Left forelimb (tissue), 1 donor: Measurements from ENCODE around the gene CBY1.
"Not testable (repeated sequence)": the region's sequence is repeated elsewhere in the genome, so short reads cannot be mapped to it uniquely, and the experiment has no call there.

Experiments used
- DNase-seq: peaks from one replicate; pipeline ENCODE4 v3.0.0-alpha.2; 2018; ENCODE audit warnings: low spot score

Gene CBY1

GRCh38 chr22:38656256-38657044, at the start of gene CBY1, which contains the start of gene FAM227A:
Gene CBY1 (plus strand): TSS chr22:38656638. CDS start chr22:38668055, 11,417 bp downstream.
Gene FAM227A (minus strand): TSS chr22:38656392. CDS start chr22:38650168, 6,224 bp downstream.
- peak; percentile 94 for DNase-seq

GRCh38 chr22:38607680-38608079, 48.8 kb upstream of the CBY1 start:
- DNase-seq, result no peak

GRCh38 chr22:38608992-38609750, 47.3 kb upstream of the CBY1 start:
- no peak for DNase-seq

DNA sequence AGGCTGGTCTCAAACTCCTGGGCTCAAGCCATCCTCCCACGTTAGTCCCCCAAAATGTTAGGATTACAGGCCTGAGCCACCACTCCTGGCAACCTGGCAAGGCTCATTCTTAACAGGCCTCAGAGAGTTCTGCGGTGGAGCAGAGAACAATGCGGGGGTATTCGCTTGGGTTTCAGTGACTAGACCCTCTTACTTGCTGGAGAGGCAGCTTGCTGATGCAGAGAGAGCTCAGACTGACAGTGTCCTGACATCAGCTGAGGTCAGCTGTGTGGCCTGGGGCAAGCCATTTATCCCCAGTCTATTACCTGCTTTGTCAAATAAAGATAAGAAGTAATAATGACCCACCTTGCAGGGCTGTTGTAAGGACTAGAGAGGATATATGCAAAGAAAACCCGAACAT, 46.2 kb upstream of the CBY1 start:
- no peak for DNase-seq

DNA sequence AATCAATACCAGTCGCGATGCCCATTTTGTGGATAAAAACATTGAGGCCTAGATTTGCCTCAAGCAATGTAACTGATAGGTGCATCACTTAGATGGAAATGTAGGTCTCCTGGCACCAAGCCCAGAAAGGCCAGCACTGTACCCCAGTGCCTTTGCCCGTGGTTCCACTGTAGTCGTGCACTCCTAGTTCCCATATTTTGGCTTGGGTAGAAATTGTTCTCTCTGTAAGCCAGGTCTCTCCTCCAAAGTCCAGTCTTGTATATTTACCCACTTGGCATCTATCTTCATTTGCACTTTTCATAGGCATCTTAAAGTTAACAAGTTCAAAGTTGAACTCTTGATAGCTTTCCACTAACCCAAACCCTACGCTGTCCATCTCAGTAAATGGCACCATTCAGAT, 44.9 kb upstream of the CBY1 start:
- no peak for DNase-seq

DNA sequence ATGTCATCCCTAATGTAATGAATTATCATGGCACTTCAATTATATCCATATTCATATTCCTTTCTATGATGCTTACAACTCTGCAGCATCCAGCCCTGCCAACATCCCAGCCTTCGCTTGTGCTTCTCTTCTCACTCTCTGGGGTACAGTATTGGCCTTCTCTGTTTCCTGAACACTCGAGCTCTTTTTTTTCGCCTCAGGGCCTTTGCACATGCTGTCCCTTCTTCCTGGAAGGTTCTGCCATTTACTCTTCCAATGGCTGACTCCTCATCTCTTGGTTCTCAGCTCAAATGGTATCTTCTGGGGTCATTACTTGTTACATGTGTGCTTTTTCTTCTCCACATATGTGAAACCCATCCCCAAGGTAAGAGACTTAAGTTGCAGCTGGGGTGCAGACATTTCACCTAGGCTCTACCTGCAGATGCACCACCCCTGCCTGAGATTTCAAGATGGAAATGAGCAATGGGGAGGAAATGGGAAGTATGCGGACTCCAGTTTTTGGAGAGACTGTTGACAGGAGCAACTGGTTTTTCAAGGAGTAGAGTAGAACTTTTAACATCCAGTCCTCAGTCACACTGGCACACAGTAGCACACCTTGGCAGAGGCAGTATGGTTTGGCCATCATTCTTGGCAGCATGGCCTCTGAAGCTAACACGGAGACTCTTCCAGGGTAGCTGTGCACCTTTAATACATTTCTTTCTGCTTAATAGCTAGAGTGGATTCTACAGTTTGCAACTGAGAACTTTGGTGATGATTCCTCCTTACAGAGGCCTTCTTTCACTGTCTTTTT, 44.0 kb upstream of the CBY1 start:
- no peak for DNase-seq

GRCh38 chr22:38613588-38613987, 42.9 kb upstream of the CBY1 start:
- no peak for DNase-seq

DNA sequence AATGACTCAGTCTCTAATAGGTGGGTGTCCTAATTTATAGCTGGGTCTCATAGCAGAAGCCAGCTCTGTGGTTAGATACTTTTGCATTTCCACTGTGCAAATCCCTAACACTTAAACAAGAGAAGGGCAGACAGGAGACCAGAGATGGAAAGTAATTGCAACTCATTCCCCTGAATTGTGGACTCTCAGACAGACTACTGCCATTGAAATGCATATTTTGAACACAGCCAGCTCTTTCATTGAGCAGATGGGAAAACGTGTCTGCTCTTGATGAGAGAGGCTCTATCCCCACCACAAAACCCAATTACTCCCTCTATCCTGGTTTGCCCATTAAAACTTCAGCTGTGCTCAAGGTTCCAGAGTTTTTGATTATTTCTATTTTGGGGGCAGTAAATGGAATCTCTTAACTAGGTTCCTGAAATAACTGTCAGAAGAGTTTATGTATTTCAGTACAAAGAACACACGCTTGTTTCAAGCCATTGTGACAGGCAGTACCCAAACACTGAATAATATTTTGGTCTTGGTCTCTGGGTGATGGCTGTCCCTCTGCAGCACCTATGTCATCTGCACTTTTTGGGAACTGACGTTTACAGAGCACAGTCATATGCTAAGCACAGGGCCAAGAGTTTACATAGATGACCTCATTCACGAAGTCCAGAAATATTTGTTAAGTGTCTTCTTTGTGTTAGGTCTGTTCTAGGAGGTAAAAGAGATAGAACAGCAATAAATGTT, 41.9 kb upstream of the CBY1 start:
- DNase-seq, result no peak

DNA sequence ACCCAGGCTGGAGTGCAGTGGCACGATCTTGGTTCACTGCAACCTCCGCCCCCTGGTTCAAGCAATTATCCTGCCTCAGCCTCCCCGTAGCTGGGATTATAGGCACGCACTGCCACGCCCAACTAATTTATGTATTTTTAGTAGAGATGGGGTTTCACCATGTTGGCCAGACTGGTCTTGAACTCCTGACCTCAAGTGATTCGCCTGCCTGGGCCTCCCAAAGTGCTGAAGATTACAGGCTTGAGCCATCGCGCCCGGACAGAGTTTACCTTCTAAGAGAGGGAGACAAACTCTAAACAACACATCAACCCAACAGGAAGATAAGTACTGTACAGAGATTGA, 41.4 kb upstream of the CBY1 start:
- not testable (repeated sequence) for DNase-seq

DNA sequence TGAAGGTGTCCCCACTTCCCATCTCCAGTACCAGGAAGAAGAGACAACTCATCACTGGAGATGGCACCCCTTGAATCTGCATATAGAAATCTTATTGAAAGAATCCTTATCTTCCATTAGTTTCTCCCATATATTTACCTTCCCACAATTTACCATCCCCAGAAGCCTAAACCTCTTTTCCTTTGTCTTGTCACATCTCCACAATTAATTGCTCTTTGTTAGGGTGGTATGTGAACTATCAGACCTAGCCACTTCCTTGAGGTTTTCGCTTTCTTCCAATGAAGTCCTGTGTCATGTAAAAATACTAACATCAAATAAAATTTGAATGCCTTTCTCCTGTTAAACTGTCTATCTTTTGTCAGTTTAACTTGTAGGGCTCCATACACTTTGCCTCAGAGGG, 38.2 kb upstream of the CBY1 start:
- DNase-seq, result no peak

DNA sequence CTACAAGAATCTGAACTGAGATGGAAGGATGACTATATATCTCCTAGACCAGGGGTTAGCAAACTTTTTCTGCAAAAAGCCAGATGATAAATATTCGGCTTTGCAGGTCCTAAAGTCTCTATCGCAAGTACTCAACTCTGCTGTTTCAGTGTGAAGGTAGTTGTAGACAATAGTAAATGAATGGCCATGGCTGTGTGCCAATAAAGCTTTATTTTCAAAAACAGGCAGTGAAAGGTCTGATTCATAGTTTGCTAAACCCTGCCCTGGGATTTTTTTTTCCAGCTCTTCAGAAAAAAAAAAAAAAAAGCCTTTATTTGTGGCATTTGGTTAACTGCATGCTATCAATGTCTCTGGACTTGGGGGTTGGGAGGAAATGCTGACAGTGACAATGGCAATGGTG, 37.8 kb upstream of the CBY1 start:
- DNase-seq, result no peak

DNA sequence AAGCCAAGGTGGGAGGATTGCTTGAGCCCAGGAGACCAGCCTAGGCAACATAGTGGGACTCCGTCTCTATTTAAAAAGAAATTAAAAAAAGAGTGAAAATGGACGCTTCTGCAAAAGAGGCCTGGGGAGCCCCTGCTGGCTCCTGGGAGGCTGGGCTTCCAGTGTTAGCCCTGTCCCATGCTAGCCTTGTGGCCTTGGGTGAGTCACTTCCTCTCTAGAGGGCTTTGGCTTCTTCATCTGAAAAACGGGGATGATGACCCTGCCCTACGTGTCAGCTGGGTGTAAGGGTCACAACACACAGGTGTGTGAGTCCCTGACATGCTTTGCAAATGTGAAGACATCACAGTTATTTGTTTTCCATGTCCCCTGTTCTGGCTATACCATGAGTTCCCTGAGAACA, 33.1 kb upstream of the CBY1 start:
- DNase-seq, result no peak

DNA sequence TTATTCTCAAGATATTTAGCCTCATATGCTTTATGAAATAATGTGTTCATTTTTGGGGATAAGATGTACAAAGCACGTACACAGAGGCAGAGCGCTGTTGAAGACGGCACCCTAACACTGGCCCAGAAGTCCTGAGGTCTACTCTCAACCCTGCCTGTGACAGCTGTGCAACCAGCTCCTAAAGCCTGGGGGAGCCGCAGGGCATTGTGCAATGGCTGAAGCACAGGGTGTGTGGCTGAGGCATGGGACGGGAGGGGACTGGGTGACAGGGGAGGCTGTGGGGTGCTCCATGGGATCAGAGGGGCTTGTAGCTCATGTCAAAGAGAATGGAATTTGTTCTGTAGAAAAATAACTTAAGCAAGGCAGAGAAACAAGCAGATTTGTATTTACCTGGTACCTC, 28.0 kb upstream of the CBY1 start:
- DNase-seq, result no peak

- DNase-seq, result no peak
These were observed 27.3 kb upstream of the CBY1 start for GRCh38 chr22:38629108-38629507.

DNA sequence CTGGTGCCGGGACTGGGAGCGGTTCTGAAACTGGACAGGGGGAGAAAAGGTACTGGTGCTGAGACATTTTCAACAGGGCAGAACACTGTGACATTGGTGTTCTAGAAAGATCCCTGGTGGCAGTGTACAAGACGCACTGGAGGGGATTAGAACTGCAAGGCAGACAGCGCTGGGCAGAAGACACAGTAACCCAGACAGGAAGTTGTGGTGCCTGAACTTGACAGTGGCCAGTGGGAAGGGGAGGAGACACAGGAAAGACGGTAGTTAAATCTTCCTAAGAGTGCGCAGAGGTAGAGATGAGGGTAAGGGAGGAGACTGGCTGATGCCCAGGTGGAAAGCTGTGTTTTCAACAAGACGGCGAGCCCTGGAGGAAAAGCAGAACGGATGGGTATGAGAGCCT, 24.7 kb upstream of the CBY1 start:
- DNase-seq, result no peak

DNA sequence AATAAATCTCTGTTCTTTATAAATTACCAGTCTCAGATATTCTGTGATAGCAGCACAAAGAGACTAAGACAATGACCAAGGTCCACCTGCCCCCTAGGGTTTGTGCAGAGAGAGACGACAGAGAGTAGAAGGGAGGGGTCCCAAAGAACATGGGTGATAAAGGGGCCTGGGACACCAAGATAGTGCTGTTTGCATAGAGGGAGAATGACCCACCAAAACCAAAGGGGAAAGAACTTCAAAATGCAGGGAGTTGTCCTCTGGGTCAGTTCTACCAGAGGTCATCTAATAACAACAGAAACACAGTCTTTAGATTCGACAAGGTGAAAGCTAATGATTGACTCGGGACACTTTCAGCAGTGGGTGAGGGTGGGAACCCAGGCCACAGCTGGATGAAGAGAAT, 23.9 kb upstream of the CBY1 start:
- no peak for DNase-seq

- DNase-seq, result no peak
These were observed 18.2 kb upstream of the CBY1 start for GRCh38 chr22:38638216-38638615.

DNA sequence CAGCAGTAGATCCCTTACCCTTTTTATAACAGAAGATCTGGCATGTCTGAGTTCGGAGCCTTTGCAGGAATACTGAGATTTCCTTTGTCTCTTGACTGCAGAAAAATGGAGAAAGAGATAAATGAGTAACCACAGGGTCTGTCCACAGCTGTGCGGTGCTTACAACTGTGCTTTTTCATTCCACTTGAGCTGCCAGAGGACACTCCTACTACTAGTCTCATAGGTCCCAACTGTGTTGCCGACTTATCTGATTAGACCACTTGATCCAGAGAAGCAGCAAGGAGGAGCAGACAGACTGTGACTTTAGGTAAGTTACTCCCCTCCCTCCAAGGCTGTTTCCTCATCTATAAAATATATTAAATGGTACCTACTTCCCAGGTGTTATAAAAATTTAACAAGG, 17.7 kb upstream of the CBY1 start:
- no peak for DNase-seq

DNA sequence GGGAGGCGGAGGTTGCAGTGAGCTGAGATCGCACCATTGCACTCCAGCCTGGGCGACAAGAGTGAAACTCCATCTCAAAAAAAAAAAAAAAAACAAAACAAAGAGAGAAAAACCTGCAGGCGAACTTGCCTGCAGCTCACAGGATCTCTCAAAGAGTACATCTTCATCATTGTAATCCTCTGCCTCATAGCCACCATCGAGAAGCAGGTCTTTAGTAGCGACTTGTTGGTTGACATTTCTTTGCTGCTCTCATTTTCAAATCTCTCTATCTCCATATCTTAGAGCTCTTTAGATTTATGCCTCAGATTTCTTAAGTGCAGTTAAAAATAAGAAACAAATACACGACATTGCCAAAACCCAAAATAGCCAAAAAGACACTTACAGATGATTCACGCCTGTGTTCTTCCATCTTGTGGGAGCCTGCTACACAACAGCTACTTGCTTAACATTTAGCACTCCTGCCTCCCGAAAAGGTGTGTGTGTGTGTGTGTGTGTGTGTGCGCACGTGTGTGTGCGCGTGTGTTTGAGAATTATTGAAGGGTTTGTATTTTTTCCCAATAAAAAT, 14.9 kb upstream of the CBY1 start:
- no peak for DNase-seq

DNA sequence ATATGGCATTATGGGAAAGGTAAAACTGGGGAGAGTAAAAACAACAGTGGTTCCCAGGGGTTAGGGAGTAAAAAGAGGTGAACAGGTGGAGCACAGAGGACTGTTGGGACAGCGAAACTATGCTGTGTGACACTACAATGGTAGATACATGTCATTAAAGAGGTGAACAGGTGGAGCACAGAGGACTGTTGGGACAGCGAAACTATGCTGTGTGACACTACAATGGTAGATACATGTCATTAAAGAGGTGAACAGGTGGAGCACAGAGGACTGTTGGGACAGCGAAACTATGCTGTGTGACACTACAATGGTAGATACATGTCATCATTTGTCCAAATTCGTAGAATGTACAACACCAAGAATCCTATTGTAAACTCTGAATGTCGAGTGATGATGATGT, 12.2 kb upstream of the CBY1 start:
- not testable (repeated sequence) for DNase-seq

DNA sequence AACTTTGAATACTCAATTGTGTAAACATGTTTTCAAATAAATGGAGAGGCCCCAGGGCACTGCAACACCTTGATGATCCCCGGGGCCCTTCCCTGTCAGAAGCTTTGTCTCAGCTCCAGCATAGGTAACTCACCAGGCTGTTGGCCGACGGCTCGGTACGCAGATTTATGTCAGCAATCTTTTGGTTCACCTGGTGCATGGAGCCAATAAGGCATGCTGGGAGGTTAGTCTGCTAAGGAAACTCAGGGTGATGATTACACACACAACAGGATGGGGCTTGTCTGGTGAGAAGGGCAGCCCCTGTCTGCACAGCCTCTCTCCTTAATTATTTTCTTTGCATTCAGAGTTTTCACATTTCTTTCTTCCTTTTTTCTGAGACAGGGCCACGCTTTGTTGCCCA, 11.0 kb upstream of the CBY1 start:
- no peak for DNase-seq
